ENCODE results near the gene RBM34. TPM values are rescaled to one million over a fixed set of nuclear protein-coding genes. Genes with fewer than 3 reads are reported as not detected.
"Not testable (repeated sequence)": the region's sequence is repeated elsewhere in the genome, so short reads cannot be mapped to it uniquely, and the experiment has no call there.

Gene RBM34
- total RNA-seq, 1 donor from 2014 or later: 66.9 TPM

GRCh38 chr1:235161685-235162327, 756 bp upstream of the RBM34 start:
- Mint-ChIP-seq H3K4me1 (ENCODE audit: unreplicated experiment) (peaks cover 18% of the 10 kb centered on the region), H3K9me3 (ENCODE audit: unreplicated experiment) (no peaks in the 10 kb centered on the region), H3K36me3 (ENCODE audit: unreplicated experiment) (peaks cover 2% of the 10 kb centered on the region), H3K27ac (ENCODE audit: unreplicated experiment) (peak overlapping the region; percentile 99), H3K27me3 (ENCODE audit: unreplicated experiment) (no peaks in the 10 kb centered on the region), H3K4me3 (ENCODE audit: unreplicated experiment) (peak overlapping the region; percentile 98)
- TF ChIP-seq CTCF (IDR thresholded peaks at IDR 0.05): no peak
- DNase-seq (ENCODE audit: extremely low spot score, unreplicated experiment): no peak

- H3K4me3 Mint-ChIP-seq (ENCODE audit: unreplicated experiment): peak overlapping the region; percentile 98
- no peaks in the 10 kb centered on the region for H3K9me3 Mint-ChIP-seq (ENCODE audit: unreplicated experiment)
- DNase-seq (ENCODE audit: extremely low spot score, unreplicated experiment): no peak
- H3K36me3 Mint-ChIP-seq (ENCODE audit: unreplicated experiment): peaks cover 2% of the 10 kb centered on the region
- peak overlapping the region; percentile 99 for H3K27ac Mint-ChIP-seq (ENCODE audit: unreplicated experiment)
- no peaks in the 10 kb centered on the region for H3K27me3 Mint-ChIP-seq (ENCODE audit: unreplicated experiment)
- peaks cover 18% of the 10 kb centered on the region for H3K4me1 Mint-ChIP-seq (ENCODE audit: unreplicated experiment)
- TF ChIP-seq CTCF (IDR thresholded peaks at IDR 0.05): no peak
These were observed 580 bp downstream of the RBM34 start for GRCh38 chr1:235160383-235160956.

- H3K27me3 Mint-ChIP-seq (ENCODE audit: unreplicated experiment); H3K36me3 Mint-ChIP-seq (ENCODE audit: unreplicated experiment); DNase-seq (ENCODE audit: extremely low spot score, unreplicated experiment); H3K9me3 Mint-ChIP-seq (ENCODE audit: unreplicated experiment): not testable (repeated sequence)
- Mint-ChIP-seq H3K27ac (ENCODE audit: unreplicated experiment) (peak overlapping the region; percentile 99), H3K4me1 (ENCODE audit: unreplicated experiment) (peaks cover 18% of the 10 kb centered on the region), H3K4me3 (ENCODE audit: unreplicated experiment) (peak overlapping the region; percentile 98)
These were observed 1.1 kb downstream of the RBM34 start for GRCh38 chr1:235159930-235160329.

- DNase-seq (ENCODE audit: extremely low spot score, unreplicated experiment); H3K27ac Mint-ChIP-seq (ENCODE audit: unreplicated experiment): not testable (repeated sequence)
- peaks cover 18% of the 10 kb centered on the region for H3K4me1 Mint-ChIP-seq (ENCODE audit: unreplicated experiment)
These were observed 1.8 kb downstream of the RBM34 start for GRCh38 chr1:235159284-235159683.

GRCh38 chr1:235158680-235159079, 2.4 kb downstream of the RBM34 start:
- TF ChIP-seq CTCF (IDR thresholded peaks at IDR 0.05): no peak
- Mint-ChIP-seq H3K36me3 (ENCODE audit: unreplicated experiment) (peaks cover 8% of the 10 kb centered on the region), H3K4me3 (ENCODE audit: unreplicated experiment) (no peak overlapping the region), H3K27ac (ENCODE audit: unreplicated experiment) (no peak overlapping the region), H3K4me1 (ENCODE audit: unreplicated experiment) (peaks cover 18% of the 10 kb centered on the region), H3K9me3 (ENCODE audit: unreplicated experiment) (no peaks in the 10 kb centered on the region), H3K27me3 (ENCODE audit: unreplicated experiment) (no peaks in the 10 kb centered on the region)
- DNase-seq (ENCODE audit: extremely low spot score, unreplicated experiment): no peak

More at GRCh38 chr1:235159284-235159683, 1.8 kb downstream of the RBM34 start:
- H3K36me3 Mint-ChIP-seq (ENCODE audit: unreplicated experiment); H3K27me3 Mint-ChIP-seq (ENCODE audit: unreplicated experiment); H3K9me3 Mint-ChIP-seq (ENCODE audit: unreplicated experiment): not testable (repeated sequence)
- H3K4me3 Mint-ChIP-seq (ENCODE audit: unreplicated experiment): peak overlapping the region; percentile 98

GRCh38 chr1:235157150-235157549, 3.9 kb downstream of the RBM34 start:
- H3K4me3 Mint-ChIP-seq (ENCODE audit: unreplicated experiment): no peak overlapping the region
- no peak for DNase-seq (ENCODE audit: extremely low spot score, unreplicated experiment)
- H3K9me3 Mint-ChIP-seq (ENCODE audit: unreplicated experiment): no peaks in the 10 kb centered on the region
- no peaks in the 10 kb centered on the region for H3K27me3 Mint-ChIP-seq (ENCODE audit: unreplicated experiment)
- TF ChIP-seq CTCF (IDR thresholded peaks at IDR 0.05): no peak
- peaks cover 16% of the 10 kb centered on the region for H3K4me1 Mint-ChIP-seq (ENCODE audit: unreplicated experiment)
- H3K27ac Mint-ChIP-seq (ENCODE audit: unreplicated experiment): no peak overlapping the region
- H3K36me3 Mint-ChIP-seq (ENCODE audit: unreplicated experiment): peaks cover 12% of the 10 kb centered on the region

Data from osteocyte (in vitro differentiated cells).